HAP-1 (cell line): Measurements from ENCODE around the gene CTDP1.
"Not testable (repeated sequence)": the region's sequence is repeated elsewhere in the genome, so short reads cannot be mapped to it uniquely, and the experiment has no call there.

Experiments used
- DNase-seq, 2 experiments: peaks; one replicate each; pipeline ENCODE4 v3.0.0-alpha.2; 2016 to 2020; ENCODE audit warnings: low spot score in 2 of 2
- H3K27me3 ChIP-seq: fragments of 250-450 bp; sonication (Bioruptor Pico); 2 replicates; pipeline ENCODE4 v1.5.1; 2020; ENCODE audit warnings: low read depth, mild to moderate bottlenecking, moderate library complexity
- H3K36me3 ChIP-seq: fragments of 250-450 bp; sonication (Bioruptor Pico); replicated peaks from 2 replicates; pipeline ENCODE4 v1.5.1; 2020; ENCODE audit warnings: mild to moderate bottlenecking
- H3K4me1 ChIP-seq: fragments of 250-450 bp; sonication (Bioruptor Pico); 2 replicates; pipeline ENCODE4 v1.5.1; 2020; ENCODE audit warnings: mild to moderate bottlenecking
- H3K4me3 ChIP-seq: fragments of 250-450 bp; sonication (Bioruptor Pico); 2 replicates; pipeline ENCODE4 v1.5.1; 2020; ENCODE audit warnings: mild to moderate bottlenecking, moderate library complexity
- H3K9me3 ChIP-seq: fragments of 250-450 bp; sonication (Bioruptor Pico); 2 replicates; pipeline ENCODE4 v1.5.1; 2020; ENCODE audit warnings: mild to moderate bottlenecking, moderate library complexity
- in situ Hi-C: fragments of 300-500 bp; cut with MboI; formaldehyde crosslinking; loops from 3 replicates; pipeline ENCODE4 v1.14.3; 2020; ENCODE audit warnings: low sequenced_read_pairs, inconsistent platforms, mixed read lengths

The CTDP1 gene

GRCh38 chr18:79735071-79735980 is 55.7 kb downstream of the CTDP1 start:
- Histone ChIP-seq H3K4me1 (no peaks in the 10 kb centered on the region), H3K4me3 (no peak overlapping the region), H3K27me3 (no peaks in the 10 kb centered on the region), H3K36me3 (peaks cover 14% of the 10 kb centered on the region), H3K9me3 (0 out of 2 replicates have a peak, but pooled peaks cover 8% of the 10 kb centered on the region)
- DNase-seq = no peak
- in situ Hi-C loops = no loop called here

- Histone ChIP-seq H3K36me3 (peaks cover 14% of the 10 kb centered on the region), H3K9me3 (0 out of 2 replicates have a peak, but pooled peaks cover 7% of the 10 kb centered on the region), H3K27me3 (no peaks in the 10 kb centered on the region), H3K4me3 (no peak overlapping the region), H3K4me1 (no peaks in the 10 kb centered on the region)
- in situ Hi-C loops = no loop called here
- DNase-seq = no peak
Measured at GRCh38 chr18:79736230-79736629, 56.6 kb downstream of the CTDP1 start.

- no peaks in the 10 kb centered on the region for H3K4me1 ChIP-seq
- no peak for DNase-seq
- 0 out of 2 replicates have a peak, but pooled peaks cover 1% of the 10 kb centered on the region for H3K9me3 ChIP-seq
- in situ Hi-C loops = no loop called here
- H3K27me3 ChIP-seq = no peaks in the 10 kb centered on the region
- H3K36me3 ChIP-seq = peaks cover 8% of the 10 kb centered on the region
- no peak overlapping the region for H3K4me3 ChIP-seq
Measured at GRCh38 chr18:79736846-79737245, 57.2 kb downstream of the CTDP1 start.

GRCh38 chr18:79737426-79737825 is 57.8 kb downstream of the CTDP1 start:
- no peaks in the 10 kb centered on the region for H3K27me3 ChIP-seq
- peaks cover 7% of the 10 kb centered on the region for H3K36me3 ChIP-seq
- no peaks in the 10 kb centered on the region for H3K9me3 ChIP-seq
- H3K4me1 ChIP-seq = no peaks in the 10 kb centered on the region
- no peak overlapping the region for H3K4me3 ChIP-seq
- in situ Hi-C loops = no loop called here
- DNase-seq = no peak

- H3K36me3 ChIP-seq = peaks cover 7% of the 10 kb centered on the region
- H3K4me1 ChIP-seq = no peaks in the 10 kb centered on the region
- no peaks in the 10 kb centered on the region for H3K9me3 ChIP-seq
- H3K4me3 ChIP-seq = no peak overlapping the region
- in situ Hi-C loops = no loop called here
- DNase-seq = no peak
- H3K27me3 ChIP-seq = no peaks in the 10 kb centered on the region
Measured at GRCh38 chr18:79738041-79738461, 58.4 kb downstream of the CTDP1 start.

- no peak overlapping the region for H3K4me3 ChIP-seq
- no peaks in the 10 kb centered on the region for H3K9me3 ChIP-seq
- no peaks in the 10 kb centered on the region for H3K27me3 ChIP-seq
- H3K36me3 ChIP-seq = peaks cover 7% of the 10 kb centered on the region
- DNase-seq = no peak
- in situ Hi-C loops = no loop called here
- no peaks in the 10 kb centered on the region for H3K4me1 ChIP-seq
Measured at GRCh38 chr18:79738581-79739439, 59.2 kb downstream of the CTDP1 start.

- no peak overlapping the region for H3K4me3 ChIP-seq
- H3K27me3 ChIP-seq = no peaks in the 10 kb centered on the region
- DNase-seq = no peak
- peaks cover 7% of the 10 kb centered on the region for H3K36me3 ChIP-seq
- no peaks in the 10 kb centered on the region for H3K9me3 ChIP-seq
- no peaks in the 10 kb centered on the region for H3K4me1 ChIP-seq
- in situ Hi-C loops = no loop called here
Measured at GRCh38 chr18:79739440-79739778, 59.8 kb downstream of the CTDP1 start.

- H3K4me1 ChIP-seq, H3K4me3 ChIP-seq, H3K36me3 ChIP-seq, H3K9me3 ChIP-seq, DNase-seq, in situ Hi-C loops, H3K27me3 ChIP-seq: not testable (repeated sequence)
Measured at GRCh38 chr18:79740047-79740446, 60.4 kb downstream of the CTDP1 start.

- H3K36me3 ChIP-seq = peaks cover 1% of the 10 kb centered on the region
- no peaks in the 10 kb centered on the region for H3K9me3 ChIP-seq
- no peaks in the 10 kb centered on the region for H3K4me1 ChIP-seq
Measured at GRCh38 chr18:79740521-79741361, 61.1 kb downstream of the CTDP1 start.

GRCh38 chr18:79741362-79741700 is 61.7 kb downstream of the CTDP1 start:
- Histone ChIP-seq H3K4me1 (no peaks in the 10 kb centered on the region), H3K4me3 (no peak overlapping the region), H3K36me3 (no peaks in the 10 kb centered on the region; the same call in none of the 2 replicates), H3K9me3 (no peaks in the 10 kb centered on the region), H3K27me3 (no peaks in the 10 kb centered on the region)
- no peak for DNase-seq
- in situ Hi-C loops = no loop called here

More at GRCh38 chr18:79740521-79741361, 61.1 kb downstream of the CTDP1 start:
- in situ Hi-C loops = no loop called here
- H3K27me3 ChIP-seq = no peaks in the 10 kb centered on the region
- no peak overlapping the region for H3K4me3 ChIP-seq
- no peak for DNase-seq

GRCh38 chr18:79742076-79742475 is 62.5 kb downstream of the CTDP1 start:
- no peaks in the 10 kb centered on the region for H3K9me3 ChIP-seq
- no peaks in the 10 kb centered on the region; the same call in none of the 2 replicates for H3K36me3 ChIP-seq
- no peaks in the 10 kb centered on the region for H3K4me1 ChIP-seq
- no peaks in the 10 kb centered on the region for H3K27me3 ChIP-seq
- no peak for DNase-seq
- H3K4me3 ChIP-seq = no peak overlapping the region
- in situ Hi-C loops = no loop called here

GRCh38 chr18:79744625-79745024 is 65.0 kb downstream of the CTDP1 start:
- no peak for DNase-seq

GRCh38 chr18:79746730-79747129 is 67.1 kb downstream of the CTDP1 start:
- Histone ChIP-seq H3K27me3 (no peaks in the 10 kb centered on the region), H3K36me3 (no peaks in the 10 kb centered on the region), H3K4me3 (no peak overlapping the region), H3K9me3 (no peaks in the 10 kb centered on the region), H3K4me1 (no peaks in the 10 kb centered on the region)
- no peak for DNase-seq
- in situ Hi-C loops = no loop called here

More at GRCh38 chr18:79744625-79745024, 65.0 kb downstream of the CTDP1 start:
- Histone ChIP-seq H3K4me1 (no peaks in the 10 kb centered on the region), H3K9me3 (no peaks in the 10 kb centered on the region), H3K4me3 (no peak overlapping the region), H3K27me3 (no peaks in the 10 kb centered on the region), H3K36me3 (no peaks in the 10 kb centered on the region)
- in situ Hi-C loops = no loop called here
